ENCODE data around the gene ZSWIM5.
A peak's percentile ranks its signal among the peaks of the same experiment; 100 is the strongest.
"Not testable (repeated sequence)": the region's sequence is repeated elsewhere in the genome, so short reads cannot be mapped to it uniquely, and the experiment has no call there.

The ZSWIM5 gene

GRCh38 chr1:45084562-45084961 is 121.8 kb downstream of the ZSWIM5 start:
- no peak for DNase-seq (ENCODE audit: low read depth)

GRCh38 chr1:45079533-45079932 is 126.9 kb downstream of the ZSWIM5 start:
- DNase-seq (ENCODE audit: low read depth), result no peak

- DNase-seq (ENCODE audit: low read depth), result not testable (repeated sequence)
Measured at GRCh38 chr1:45076959-45077358, 129.4 kb downstream of the ZSWIM5 start.

DNA sequence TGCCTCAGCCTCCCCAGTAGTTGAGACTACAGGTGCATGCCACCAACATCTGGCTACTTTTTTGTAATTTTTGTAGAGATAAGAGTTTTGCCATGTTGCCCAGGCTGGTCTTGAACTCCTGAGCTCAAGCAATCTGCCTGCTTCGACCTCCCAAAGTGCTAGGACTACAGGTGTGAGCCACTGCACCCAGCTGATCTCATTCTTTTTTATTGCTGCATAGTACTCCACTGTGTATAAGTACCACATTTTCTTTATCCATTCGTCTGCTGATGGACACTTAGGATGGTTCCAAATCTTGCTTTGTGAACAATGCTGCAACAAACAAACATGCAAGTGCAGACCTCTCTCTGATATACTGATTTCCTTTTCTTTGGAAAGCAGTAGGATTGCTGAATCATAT is 134.8 kb downstream of the ZSWIM5 start:
- no peak for DNase-seq (ENCODE audit: low read depth)

DNA sequence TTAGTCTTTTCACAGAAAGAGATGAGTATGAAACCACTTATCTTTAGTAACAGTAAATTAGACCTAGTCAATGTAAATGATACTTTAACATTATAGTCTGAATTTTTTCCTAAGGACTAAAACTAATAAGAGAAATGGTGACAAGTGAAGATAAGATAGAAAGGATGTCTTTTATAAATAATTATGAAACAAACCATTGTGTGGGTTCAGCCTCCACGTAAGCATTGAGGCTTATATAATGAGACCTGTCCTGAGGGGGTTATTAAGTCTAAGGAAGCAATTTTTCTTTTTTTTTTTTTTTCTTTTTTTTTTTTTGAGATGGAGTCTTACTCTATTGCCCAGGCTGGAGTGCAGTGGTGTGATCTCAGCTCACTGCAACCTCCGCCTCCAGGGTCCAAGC is 138.6 kb downstream of the ZSWIM5 start:
- no peak for DNase-seq (ENCODE audit: low read depth)

GRCh38 chr1:45065083-45065482 is 141.3 kb downstream of the ZSWIM5 start:
- DNase-seq (ENCODE audit: low read depth), result no peak

GRCh38 chr1:45062463-45062862 is 143.9 kb downstream of the ZSWIM5 start:
- not testable (repeated sequence) for DNase-seq (ENCODE audit: low read depth)

- DNase-seq (ENCODE audit: low read depth), result no peak
Measured at GRCh38 chr1:45059829-45060228, 146.6 kb downstream of the ZSWIM5 start.

DNA sequence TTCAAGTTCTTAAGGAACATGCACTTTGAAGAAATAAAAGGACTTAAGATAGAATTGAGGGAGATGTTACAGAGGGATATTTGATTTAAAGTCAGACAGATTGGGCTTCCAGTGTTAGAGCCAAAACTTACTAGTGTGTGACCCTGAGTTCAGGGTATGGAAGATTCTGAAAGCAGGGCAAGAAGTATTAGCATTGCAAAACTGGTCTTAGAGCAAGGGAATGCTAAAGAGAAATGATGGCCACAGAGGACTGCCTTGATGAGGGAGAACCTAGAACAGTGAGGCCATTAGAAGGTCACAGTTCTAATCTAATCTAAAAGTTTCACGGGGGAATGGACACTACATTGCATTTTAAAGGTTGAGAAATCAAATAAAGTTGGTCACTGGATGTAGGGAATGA is 148.9 kb downstream of the ZSWIM5 start:
- DNase-seq (ENCODE audit: low read depth), result no peak

DNA sequence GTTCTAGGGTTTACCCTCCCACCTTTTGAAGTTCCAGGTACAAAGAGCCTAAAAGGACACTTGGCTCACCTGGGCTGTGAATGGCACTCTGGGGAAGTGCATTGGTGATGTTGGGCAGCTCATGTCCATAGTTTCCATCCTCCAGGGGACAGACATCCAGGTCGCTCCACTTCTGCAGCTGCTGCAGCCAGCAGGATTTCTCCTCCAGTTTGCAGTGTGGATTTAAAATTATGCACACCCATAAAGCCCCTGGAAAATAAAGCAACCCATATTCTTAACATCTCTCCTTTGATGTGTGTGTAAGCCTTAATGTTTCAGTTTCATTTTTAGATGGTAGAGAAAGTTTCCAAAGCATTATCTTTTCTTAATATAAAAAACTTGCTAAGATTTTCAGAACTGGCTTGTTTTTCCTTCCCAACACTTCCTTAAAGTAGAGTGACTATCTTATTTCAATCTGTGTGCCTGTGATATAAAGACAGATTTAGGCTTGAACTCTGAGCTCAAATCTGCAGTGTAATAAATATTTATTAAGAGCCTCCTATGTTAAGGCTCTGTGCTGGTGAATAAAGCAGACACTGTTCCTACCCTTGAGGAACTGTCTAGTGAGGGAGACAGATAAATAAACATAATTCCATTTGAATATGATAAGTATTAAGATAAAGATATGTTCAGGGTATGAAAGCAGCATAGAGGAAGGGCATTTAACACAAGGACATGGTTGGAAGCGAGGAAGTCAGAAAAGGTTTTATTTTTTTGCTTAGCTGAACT is 155.2 kb downstream of the ZSWIM5 start:
- DNase-seq (ENCODE audit: low read depth), result no peak

DNA sequence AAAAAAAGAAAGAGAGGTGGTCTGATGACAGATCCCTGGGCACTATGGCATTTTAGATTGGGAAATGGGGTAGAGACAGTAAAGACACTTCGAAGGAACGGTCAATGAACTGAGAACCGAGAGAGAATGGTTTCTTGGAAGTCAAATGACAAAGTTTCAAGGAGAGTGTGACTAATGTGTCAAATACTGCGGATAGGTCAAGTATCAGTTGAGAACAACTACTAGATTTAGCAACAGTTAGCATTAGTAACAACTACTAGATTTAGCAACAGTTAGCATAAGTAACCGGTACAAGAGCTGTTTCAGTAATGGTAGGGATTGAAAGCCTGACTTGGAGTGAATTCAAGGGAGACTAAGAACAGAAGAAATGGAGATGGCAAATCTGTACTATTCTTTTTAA is 159.4 kb downstream of the ZSWIM5 start:
- no peak for DNase-seq (ENCODE audit: low read depth)

DNA sequence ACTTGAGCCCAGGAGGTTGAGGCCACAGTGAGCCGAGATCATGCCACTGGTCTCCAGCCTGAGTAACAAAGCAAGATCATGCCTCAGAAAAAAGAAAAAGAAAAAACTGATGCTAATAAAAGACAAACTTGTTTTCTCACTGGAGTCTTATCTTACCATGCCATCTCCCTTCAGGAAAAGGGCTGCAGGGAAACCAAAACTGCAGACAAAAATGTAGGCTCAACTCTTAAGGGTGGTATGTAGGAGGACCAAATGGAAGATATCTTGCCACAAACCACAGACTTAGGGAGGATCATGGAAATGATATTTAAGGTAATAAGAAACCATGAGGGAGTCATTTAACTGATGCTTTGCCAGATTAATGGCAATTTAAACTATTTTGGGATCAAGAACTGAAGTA is 161.5 kb downstream of the ZSWIM5 start:
- no peak for DNase-seq (ENCODE audit: low read depth)

DNA sequence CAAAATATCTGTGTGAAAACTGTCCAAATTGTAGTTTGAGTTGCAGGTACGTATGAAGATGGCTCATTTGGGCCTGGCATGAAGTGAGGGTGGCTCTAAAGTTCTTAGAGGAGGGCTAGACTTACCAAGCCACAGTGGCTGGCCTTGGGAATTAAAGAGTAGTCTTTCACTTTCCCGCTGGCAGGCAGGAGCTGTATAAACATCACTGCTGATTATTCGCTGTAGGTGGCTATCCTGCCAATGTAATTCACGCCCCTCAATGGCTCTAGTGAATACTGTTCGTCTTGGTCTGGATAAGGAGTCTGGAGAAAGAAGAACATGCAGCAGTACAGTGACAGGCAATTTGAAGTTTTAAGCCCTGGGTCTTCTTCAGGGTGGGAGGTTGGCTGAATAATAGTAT is 163.3 kb downstream of the ZSWIM5 start:
- no peak for DNase-seq (ENCODE audit: low read depth)

GRCh38 chr1:45040297-45040696 is 166.1 kb downstream of the ZSWIM5 start:
- DNase-seq (ENCODE audit: low read depth), result no peak

GRCh38 chr1:45038661-45039364 is 167.6 kb downstream of the ZSWIM5 start:
- DNase-seq (ENCODE audit: low read depth), result no peak

DNA sequence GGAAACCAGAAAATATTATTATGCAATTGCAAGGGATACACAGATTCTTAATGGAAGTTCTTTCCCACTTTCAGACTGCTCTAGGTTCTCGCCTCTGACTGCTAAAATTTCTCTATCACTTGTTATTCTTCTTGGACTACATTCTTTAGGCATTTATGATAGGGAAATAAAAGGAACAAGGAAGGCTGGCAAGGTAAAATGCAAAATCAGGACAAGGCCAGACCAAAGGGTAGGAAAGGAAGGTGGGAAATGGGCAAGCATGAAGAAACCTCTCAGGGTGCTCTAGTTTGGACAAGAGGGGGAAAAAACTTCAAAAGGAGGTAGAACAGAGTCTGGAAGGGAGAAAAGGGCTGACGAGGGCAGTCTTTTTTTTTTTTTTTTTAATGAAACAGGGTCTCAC is 168.2 kb downstream of the ZSWIM5 start:
- DNase-seq (ENCODE audit: low read depth), result no peak

GRCh38 chr1:45037456-45037855 is 168.9 kb downstream of the ZSWIM5 start:
- no peak for DNase-seq (ENCODE audit: low read depth)

DNA sequence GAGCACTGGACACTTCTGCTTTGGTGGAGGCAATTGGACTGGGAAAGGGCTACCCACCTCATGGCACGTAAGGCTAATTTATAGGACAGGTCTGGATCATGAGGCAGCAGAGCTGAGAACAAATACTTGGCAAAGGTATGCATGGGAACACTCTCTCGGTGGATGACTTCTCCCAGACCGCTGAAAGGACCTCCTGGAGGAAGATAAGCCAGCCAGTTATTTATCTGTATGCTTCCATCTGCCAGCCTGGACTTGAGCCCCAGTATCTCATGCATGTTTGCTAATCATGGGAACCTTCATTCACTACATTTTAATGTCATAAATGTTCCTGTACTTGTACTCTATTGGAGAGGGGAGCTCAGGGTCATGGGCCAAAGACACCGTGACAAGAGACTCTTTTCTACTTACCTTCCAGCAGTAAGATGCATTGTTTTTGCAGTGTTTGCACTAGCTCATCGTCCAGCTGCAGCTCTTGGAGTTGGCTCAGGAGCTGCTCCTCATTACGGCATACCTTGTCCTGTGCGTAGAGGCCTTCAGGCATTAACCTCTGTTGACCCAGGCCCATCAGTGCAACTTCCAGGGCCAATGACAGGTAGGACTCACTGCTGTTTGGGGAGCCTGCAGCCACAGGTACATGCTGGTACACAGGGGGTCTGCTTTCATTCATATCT is 170.6 kb downstream of the ZSWIM5 start:
- no peak for DNase-seq (ENCODE audit: low read depth)

- DNase-seq (ENCODE audit: low read depth), result no peak
Measured at GRCh38 chr1:45033356-45033755, 173.0 kb downstream of the ZSWIM5 start.

DNA sequence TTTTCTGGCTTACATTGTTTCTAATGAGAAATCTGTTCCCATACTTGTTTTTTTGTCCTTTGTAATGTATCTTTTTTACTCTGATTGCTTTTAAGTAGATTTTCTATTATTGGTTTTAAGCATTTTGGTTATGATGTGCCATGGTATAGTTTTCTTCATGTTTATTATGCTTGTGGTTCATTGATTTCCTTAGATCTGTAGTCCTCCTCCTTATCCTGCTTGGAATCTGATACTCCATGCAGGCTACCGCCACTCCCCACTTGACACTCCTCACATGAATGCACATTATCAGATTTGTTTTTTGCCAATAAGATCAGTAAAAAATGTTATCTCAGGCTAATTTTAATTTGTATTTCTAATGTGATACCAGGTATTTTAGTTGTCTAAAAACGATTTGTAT is 173.6 kb downstream of the ZSWIM5 start:
- DNase-seq (ENCODE audit: low read depth), result no peak

DNA sequence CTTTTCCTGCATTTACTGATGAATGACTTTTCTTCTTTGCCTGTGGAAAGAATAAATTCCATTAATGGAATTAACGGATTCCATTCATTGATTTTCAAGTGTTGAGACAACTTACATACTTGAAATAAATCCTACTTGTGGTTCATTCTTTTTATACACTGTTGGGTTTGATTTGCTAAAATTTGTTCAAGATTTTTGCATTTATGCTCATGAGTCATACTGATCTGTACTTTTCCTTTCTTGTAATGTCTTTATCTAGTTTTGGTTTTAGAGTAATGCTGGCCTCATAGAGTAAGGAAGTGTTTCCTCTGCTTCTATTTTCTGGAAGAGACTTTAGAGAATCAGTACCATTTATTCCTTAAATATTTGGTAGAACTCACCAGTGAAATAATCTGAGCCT is 180.0 kb downstream of the ZSWIM5 start:
- no peak for DNase-seq (ENCODE audit: low read depth)

DNA sequence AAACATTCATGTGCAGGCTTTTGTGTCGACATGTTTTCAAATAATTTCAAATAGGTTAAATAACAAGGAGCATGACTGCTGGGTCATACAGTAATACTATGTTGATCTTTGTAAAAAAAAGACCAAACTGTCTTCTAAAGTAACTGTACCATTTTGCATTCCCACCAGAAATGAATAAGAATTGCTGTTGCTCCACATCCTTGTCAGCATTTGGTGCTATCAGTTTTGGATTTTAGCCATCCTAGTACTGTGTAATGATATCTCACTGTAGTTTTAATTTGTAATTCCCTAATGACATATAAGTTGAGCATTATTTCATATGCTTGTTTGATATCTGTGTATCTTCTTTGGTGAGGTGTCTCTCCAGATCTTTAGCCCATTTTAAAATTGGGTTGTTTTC is 182.7 kb downstream of the ZSWIM5 start:
- no peak for DNase-seq (ENCODE audit: low read depth)

DNA sequence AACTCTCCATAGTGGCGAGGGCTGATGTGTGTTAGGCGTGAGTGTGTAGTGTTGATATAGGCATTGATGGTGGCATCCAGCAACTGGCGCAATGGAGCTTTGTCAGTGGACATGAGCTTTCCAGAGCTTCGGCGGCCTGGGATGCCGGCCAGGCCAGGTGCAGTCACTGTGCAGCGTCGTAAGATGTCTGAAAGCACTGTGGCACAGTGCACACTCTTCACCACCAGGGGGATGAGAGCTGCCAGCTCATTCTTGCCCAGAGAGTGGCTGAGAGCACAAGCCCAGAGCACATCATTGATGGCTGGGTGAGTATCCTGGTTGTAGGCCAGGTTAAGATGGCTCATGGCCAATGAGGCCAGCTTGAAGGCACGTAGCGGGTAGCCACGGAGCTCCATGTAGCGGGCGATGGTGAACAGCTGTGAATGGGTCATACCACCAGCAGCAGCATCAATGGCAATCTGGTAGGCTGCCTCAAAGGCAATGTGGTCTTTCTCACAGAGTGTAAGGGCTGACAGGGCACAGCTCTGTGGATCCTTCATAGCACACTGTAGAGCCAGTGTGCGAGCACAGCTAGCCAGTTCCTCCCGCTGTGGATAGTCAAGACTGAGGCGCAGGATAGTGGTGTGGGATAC is 187.7 kb downstream of the ZSWIM5 start:
- peak; percentile 4 for DNase-seq (ENCODE audit: low read depth)
